HG02943 (cell line): Measurements from ENCODE around the gene PLA2G4B.

Source experiments
- ATAC-seq: cut with Tn5 transposase; IDR thresholded peaks from one replicate; pipeline ENCODE4 v1.9.1; 2021; ENCODE audit warnings: mild to moderate bottlenecking, low read depth, moderate library complexity; ENCODE audit not compliant: unreplicated experiment

Gene PLA2G4B

GRCh38 chr15:41866872-41867579 lies 28.4 kb downstream of the PLA2G4B start:
- no peak for ATAC-seq

DNA sequence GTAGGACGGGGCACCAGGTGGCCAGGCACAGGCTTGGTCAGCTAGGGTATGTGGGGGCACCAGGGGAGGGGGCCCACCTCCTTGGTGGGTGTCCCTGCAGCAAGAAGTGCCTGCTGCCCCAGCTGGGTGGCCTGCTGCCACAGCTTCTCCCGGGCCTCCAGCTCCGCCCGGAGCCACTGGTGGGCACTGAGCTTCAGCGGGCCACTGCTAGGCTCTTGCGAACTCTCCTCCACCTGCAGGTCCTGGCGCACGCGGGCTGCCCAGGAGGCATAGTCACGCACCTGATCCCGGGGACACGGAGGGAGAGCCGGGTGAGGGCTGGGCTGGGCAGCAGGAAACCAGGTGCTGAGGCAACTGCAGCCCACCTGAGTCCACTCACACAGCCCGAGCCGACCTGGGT lies 29.7 kb downstream of the PLA2G4B start:
- no peak for ATAC-seq

DNA sequence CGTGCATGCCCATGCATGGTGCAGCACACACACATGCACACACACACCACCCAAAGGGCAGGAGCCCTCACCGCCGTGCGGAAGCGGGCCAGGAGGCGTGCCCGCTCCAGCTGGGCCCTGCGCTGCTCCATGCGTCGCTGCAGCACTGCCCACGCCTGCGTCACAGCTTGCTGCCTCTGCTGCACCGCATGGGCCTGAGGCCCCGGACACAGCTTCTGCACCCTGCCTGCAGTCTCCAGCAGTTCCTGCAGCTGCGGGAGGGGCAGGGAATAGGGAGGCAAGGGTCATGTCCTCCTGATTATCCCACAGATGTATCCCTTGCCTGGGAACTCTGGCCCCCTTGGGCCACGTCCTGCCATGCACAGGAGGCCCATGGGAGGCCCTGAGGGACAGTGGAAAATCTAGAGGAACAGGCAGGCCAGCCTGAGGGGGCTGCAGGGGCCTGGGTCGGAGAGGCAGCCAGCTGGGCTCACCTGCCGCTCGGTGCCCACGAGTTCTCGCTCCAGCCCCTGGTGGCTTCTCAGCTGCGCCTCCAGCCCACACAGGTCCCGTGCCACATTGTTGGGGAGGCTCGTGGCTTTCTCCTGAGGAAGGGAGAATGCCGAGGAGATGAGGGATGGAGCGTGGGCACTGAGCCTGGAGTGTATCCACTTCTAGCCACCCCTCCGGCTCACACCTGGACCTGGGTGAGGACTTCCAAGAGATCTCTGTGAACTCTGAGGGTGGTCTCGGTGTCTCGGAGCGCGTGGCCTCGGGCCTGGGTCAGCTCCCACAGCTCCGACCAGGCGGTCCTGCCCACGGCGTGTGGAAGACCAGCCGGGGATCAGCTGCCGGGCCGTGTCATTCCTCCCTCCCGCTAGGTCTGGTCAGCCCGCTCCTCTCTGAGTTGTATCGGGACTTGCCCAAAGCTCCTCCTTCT lies 31.4 kb downstream of the PLA2G4B start:
- ATAC-seq, result no peak

DNA sequence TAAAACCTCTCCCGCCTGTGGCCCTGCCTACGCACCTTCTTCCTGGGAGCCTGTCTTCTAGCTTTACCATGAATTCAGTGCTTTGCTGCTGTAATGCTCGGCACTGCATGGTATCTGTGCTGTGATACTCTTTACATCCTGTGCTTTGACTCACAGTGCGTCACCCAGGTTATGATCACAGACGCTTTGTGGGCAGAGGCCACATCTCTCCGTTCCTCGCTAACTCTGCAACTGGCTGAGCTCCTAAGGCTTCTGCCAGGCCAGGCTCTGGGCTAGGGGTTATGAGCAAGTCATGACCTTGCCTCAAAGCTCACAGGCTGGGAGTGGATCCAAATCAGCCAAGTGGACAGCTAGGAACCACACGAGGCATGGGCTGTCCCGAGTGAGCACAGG lies 32.0 kb downstream of the PLA2G4B start:
- no peak for ATAC-seq

DNA sequence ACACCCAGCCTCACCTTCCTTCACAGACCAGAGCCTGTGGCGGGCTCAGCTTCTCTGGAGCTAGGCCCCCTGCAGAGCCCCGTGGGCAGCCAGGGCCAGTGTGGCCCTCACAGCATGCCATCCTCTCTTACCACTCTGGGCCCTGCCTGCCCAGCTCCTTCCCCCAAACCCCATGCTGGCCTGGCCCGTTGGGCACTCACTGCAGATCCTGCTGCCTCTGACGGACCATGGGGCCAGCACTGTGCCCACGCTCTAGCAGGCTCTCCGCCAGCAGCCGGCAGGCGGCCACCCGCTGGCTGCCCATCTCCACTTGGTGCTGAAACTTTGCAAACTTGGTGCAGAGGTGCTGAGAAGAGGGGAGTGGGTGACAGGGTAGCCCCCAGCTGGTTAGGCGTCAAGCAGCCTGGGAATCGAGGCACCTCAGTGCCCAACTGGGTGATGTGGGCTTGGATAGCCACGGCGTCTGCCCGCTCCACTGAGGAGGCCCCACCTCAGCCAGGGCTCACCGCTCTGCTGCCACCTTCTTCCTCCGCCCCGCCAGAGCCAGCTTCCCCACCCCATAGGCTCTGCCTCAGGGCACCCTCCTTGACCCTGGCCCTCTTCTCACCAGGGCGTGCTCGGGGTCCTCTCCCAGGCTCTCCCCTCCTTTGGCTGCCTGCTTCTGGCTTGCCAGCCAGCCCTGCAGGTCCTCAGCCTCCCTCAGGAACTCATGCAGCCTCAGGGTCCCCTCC lies 32.7 kb downstream of the PLA2G4B start:
- no peak for ATAC-seq

DNA sequence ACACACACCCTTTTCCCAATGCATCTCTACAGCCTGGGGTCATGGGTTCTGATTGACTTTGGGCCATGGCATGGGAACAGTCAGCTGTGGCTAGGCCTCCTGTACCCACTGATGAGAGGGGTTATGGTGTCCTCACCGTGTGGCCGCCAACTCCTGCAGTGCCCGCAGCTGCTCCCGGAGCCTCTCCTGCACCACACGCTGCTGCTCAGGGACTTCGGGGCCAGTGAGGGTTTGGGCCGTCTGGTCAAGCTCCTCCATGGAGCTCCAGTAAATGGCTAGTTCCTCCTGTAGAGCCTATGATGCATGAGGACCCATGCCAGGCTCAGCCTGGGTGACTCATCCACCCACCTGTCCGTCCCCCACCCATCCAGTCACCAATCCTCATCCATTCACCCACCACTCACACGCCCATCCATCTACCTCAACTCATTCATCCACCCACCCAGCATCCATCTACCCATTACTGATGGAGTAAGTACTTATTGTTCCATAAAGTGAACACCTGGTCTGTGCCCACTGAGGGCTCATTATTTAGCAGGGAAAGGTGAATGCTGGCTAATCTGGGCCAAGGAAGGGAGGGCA lies 33.6 kb downstream of the PLA2G4B start:
- ATAC-seq, result no peak

- no peak for ATAC-seq
These were observed 35.1 kb downstream of the PLA2G4B start for GRCh38 chr15:41873711-41874110.

GRCh38 chr15:41874736-41875135 lies 36.1 kb downstream of the PLA2G4B start:
- no peak for ATAC-seq

- no peak for ATAC-seq
These were observed 37.4 kb downstream of the PLA2G4B start for GRCh38 chr15:41876007-41876406.

GRCh38 chr15:41876689-41877088 lies 38.0 kb downstream of the PLA2G4B start:
- ATAC-seq, result no peak

DNA sequence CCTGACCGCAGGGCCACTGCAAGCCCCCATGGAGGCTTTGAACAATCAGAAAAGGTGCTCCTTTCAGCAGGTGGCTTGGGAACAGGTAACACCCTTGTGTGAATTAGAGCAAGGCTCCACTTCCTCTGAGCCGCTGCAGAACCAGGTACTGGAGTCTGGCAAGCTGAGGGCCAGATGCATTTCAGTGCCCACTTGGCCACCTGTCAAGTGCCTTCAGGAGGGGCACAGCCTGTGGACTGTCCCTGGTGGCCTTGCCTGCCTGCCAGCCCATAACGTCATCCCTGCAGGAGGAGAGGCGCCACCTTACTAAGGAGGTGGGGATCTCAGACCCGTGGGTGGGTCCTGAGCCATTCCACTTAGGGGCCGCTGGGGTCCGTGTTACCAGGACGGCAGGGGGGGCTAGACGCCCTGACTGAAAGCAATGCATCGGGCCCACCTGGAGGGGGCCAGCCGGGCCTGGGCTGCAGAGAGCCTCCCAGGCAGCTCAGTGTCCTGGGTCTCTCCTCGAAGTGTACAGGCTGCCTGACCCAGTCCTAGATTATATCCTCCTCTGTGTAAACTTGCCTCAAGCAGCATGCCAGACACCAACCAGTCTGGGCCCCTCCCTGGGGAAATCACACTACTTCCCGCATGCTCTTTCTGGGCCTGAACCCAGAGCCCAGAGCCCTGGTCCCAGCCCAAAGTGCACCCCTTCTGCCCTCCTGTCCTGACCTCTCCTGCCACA lies 39.1 kb downstream of the PLA2G4B start:
- ATAC-seq, result no peak

DNA sequence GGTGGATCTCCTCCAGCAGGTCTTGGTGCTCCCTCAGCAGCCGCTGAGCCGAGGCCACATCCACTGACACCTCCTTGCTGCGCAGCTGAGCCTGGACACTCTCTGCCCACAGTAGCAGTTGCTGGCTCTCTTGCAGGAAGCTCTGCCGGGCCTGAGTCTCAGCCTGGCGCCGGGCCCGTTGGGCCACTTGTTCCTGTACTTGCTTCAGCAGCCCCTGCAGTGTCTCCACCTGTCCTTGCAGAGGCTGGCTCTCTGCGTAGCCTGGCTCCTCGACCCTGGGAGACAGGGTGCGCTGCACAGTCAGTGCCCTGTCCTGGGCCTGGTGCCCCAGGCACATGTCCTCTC lies 39.7 kb downstream of the PLA2G4B start:
- ATAC-seq, result no peak

DNA sequence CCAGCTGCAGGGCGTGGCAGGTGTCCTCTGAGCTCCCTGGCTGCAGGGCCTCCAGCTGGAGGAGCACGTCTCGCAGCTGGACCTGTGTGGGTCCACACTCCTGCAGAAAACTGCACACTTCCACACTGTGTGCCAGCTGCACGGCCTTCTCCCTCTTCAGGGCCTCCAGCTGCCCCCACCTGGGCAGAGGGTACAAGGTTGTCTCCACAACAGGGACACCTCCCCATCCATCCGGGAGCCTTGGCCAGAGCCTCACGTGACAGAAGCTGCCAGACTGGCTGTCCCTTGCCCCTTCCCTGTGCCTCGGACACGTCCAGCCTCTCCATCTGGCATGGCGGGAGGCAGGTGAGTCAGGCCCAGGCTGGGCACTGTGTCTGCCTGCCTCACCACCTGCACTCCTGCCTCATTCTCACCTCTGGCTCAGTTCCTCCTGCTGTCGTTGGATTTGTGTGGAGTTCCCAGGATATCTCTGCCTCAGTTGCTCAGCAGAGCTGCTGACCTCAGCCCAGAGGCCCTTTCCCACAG lies 40.7 kb downstream of the PLA2G4B start:
- no peak for ATAC-seq

GRCh38 chr15:41880156-41880877 lies 41.7 kb downstream of the PLA2G4B start:
- no peak for ATAC-seq

DNA sequence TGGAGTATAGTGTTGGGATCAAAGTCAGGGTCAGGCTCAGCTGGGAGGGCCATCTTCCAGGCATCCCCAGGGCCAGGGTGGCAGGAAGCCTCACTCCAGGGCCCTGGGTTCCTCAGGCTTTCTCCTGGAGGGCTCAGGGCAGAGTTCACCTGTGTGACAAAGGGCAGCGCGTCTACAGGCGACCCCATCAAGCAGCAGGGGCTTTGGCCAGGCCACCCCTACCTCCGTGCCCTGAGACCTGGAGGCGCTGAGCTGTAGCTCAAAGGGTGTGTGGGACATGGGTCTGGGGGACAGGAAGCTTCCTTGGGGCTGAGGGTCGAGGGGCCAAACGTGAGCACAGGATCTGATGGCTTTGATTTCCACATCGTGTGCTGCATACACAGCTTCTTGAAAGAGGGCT lies 42.4 kb downstream of the PLA2G4B start:
- ATAC-seq, result no peak

DNA sequence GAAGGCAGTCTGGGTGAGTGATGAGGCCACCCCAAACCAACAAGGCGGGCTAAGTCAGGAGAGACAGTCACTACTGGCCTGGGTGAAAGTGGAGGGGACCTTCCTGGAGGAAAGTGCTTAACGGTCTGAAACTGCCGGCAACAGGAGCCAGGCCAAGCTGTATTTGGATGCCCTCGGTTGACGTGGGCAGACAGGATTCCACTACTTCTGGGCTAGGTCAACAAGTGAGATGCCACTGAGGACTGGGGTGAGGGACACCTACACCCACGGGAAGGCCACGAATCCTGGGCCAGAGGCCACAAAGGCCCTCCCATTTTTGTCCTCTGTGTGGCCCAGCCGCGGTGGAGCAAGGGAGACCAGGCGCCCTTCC lies 42.9 kb downstream of the PLA2G4B start:
- ATAC-seq, result no peak

- ATAC-seq, result no peak
These were observed 43.5 kb downstream of the PLA2G4B start for GRCh38 chr15:41881920-41882688.

GRCh38 chr15:41882689-41883483 lies 44.2 kb downstream of the PLA2G4B start:
- no peak for ATAC-seq
